ENCODE data around the gene EXOC3L4. TPM values are rescaled to one million over a fixed set of nuclear protein-coding genes. Genes with fewer than 3 reads are reported as not detected.
"Not testable (repeated sequence)": the region's sequence is repeated elsewhere in the genome, so short reads cannot be mapped to it uniquely, and the experiment has no call there.

The EXOC3L4 gene
- total and polyA plus RNA-seq, 2 donors (not counting 1 experiment from before 2014, with no cell fraction given): not detected

- H3K4me1 ChIP-seq (ENCODE audit: control insufficient read depth in 2 of 2, insufficient read depth in 2 of 2, low read length in 2 of 2): peaks cover 8 to 18% of the 10 kb centered on the region in 2 donors
- Mint-ChIP-seq H3K27ac (no peak overlapping the region), H3K27me3 (peaks cover 8% of the 10 kb centered on the region), H3K4me3 (no peak overlapping the region), H3K9me3 (ENCODE audit: insufficient read depth) (no peaks in the 10 kb centered on the region), H3K4me1 (peaks cover 21% of the 10 kb centered on the region)
- no peaks in the 10 kb centered on the region for H4K20me1 ChIP-seq (ENCODE audit: control insufficient read depth, insufficient read depth, low read length, poor library complexity, severe bottlenecking)
- no peaks in the 10 kb centered on the region for H3K9me3 ChIP-seq (ENCODE audit: control extremely low read depth in 1 of 3, control insufficient read depth in 2 of 3, insufficient read depth in 1 of 3, low read length in 2 of 3)
- H3K4me2 ChIP-seq (replicated peaks; ENCODE audit: low read depth, low read length, poor library complexity, severe bottlenecking): no peak overlapping the region
- TF ChIP-seq EZH2 (IDR thresholded peaks at IDR 0.05; ENCODE audit: borderline replicate concordance, insufficient read depth, low read depth, low read length, poor library complexity, severe bottlenecking) (no peak), CTCF (IDR thresholded peaks at IDR 0.05) (no peak)
- no peaks in the 10 kb centered on the region for H3K79me2 ChIP-seq (ENCODE audit: control insufficient read depth, insufficient read depth, low read length)
- ChIA-PET CTCF (interaction anchor here (3.5 kb wide), 1 partner anchor 10 kb away, joined by 22 read pairs; no protein-coding TSS in a partner anchor), POLR2A (no interaction called here)
- H2AFZ ChIP-seq (ENCODE audit: insufficient read depth, low read depth, low read length, poor library complexity, severe bottlenecking): no peak overlapping the region
- ATAC-seq (ENCODE audit: low read depth) (no peak), DNase-seq (no peak)
- H3K9ac ChIP-seq (ENCODE audit: low read length): no peak overlapping the region
- peaks cover 0 to 5% (median 0%) of the 10 kb centered on the region in 4 experiments for H3K27me3 ChIP-seq (replicated peaks in 1 of 4; ENCODE audit: control extremely low read depth in 1 of 4, control insufficient read depth in 3 of 4, insufficient read depth in 4 of 4, low read length in 3 of 4)
- intact Hi-C loops (cut with micrococcal nuclease): no loop called here
- no peak overlapping the region for H3K4me3 ChIP-seq (ENCODE audit: control extremely low read depth in 1 of 5, extremely low read depth in 1 of 5, insufficient read depth in 1 of 5, low read depth in 2 of 5, low read length in 4 of 5)
- H3K27ac ChIP-seq (ENCODE audit: low read length in 2 of 2): no peak overlapping the region
- 97% methylated on average over 8 of the region's 10 CpGs for WGBS (ENCODE audit: insufficient coverage)
- H3K36me3 ChIP-seq (replicated peaks in 1 of 2; ENCODE audit: control extremely low read depth in 1 of 2, control insufficient read depth in 1 of 2, extremely low read depth in 1 of 2, insufficient read depth in 2 of 2, low read length in 1 of 2): no peaks in the 10 kb centered on the region
Measured at GRCh38 chr14:103115845-103116572, 21.5 kb downstream of the EXOC3L4 start.

- Histone ChIP-seq H3K27ac (ENCODE audit: low read length in 2 of 2) (no peak overlapping the region), H3K27me3 (replicated peaks in 1 of 4; ENCODE audit: control extremely low read depth in 1 of 4, control insufficient read depth in 3 of 4, insufficient read depth in 4 of 4, low read length in 3 of 4) (peaks cover 0 to 8% (median 0%) of the 10 kb centered on the region in 4 experiments), H2AFZ (ENCODE audit: insufficient read depth, low read depth, low read length, poor library complexity, severe bottlenecking) (no peak overlapping the region), H3K4me2 (replicated peaks; ENCODE audit: low read depth, low read length, poor library complexity, severe bottlenecking) (no peak overlapping the region), H3K4me1 (ENCODE audit: control insufficient read depth in 2 of 2, insufficient read depth in 2 of 2, low read length in 2 of 2) (peaks cover 3 to 11% of the 10 kb centered on the region in 2 donors), H3K4me3 (ENCODE audit: control extremely low read depth in 1 of 5, extremely low read depth in 1 of 5, insufficient read depth in 1 of 5, low read depth in 2 of 5, low read length in 4 of 5) (no peak overlapping the region), H4K20me1 (ENCODE audit: control insufficient read depth, insufficient read depth, low read length, poor library complexity, severe bottlenecking) (no peaks in the 10 kb centered on the region), H3K36me3 (replicated peaks in 1 of 2; ENCODE audit: control extremely low read depth in 1 of 2, control insufficient read depth in 1 of 2, extremely low read depth in 1 of 2, insufficient read depth in 2 of 2, low read length in 1 of 2) (no peaks in the 10 kb centered on the region), H3K79me2 (ENCODE audit: control insufficient read depth, insufficient read depth, low read length) (no peaks in the 10 kb centered on the region), H3K9me3 (ENCODE audit: control extremely low read depth in 1 of 3, control insufficient read depth in 2 of 3, insufficient read depth in 1 of 3, low read length in 2 of 3) (no peaks in the 10 kb centered on the region), H3K9ac (ENCODE audit: low read length) (no peak overlapping the region)
- TF ChIP-seq CTCF (IDR thresholded peaks at IDR 0.05): no peak
- TF ChIP-seq EZH2 (IDR thresholded peaks at IDR 0.05; ENCODE audit: borderline replicate concordance, insufficient read depth, low read depth, low read length, poor library complexity, severe bottlenecking): no peak
- ChIA-PET POLR2A (interaction anchor here (0.7 kb wide), 1 partner anchor 10 kb away, joined by 4 read pairs; no protein-coding TSS in a partner anchor), CTCF (interaction anchor here (3.5 kb wide), 1 partner anchor 11 kb away, joined by 22 read pairs; no protein-coding TSS in a partner anchor)
- Mint-ChIP-seq H3K4me1 (peaks cover 17% of the 10 kb centered on the region), H3K27ac (no peak overlapping the region), H3K4me3 (no peak overlapping the region), H3K27me3 (peaks cover 8% of the 10 kb centered on the region), H3K9me3 (ENCODE audit: insufficient read depth) (no peaks in the 10 kb centered on the region)
- intact Hi-C loops (cut with micrococcal nuclease): no loop called here
- DNase-seq (no peak), ATAC-seq (ENCODE audit: low read depth) (no peak)
- WGBS (ENCODE audit: insufficient coverage): 93% methylated on average over 16 of the region's 17 CpGs
Measured at GRCh38 chr14:103116636-103117035, 22.1 kb downstream of the EXOC3L4 start.

- ATAC-seq (ENCODE audit: low read depth); H3K27me3 Mint-ChIP-seq; H3K9ac ChIP-seq (ENCODE audit: low read length); H3K4me3 Mint-ChIP-seq; H2AFZ ChIP-seq (ENCODE audit: insufficient read depth, low read depth, low read length, poor library complexity, severe bottlenecking); H3K27ac ChIP-seq (ENCODE audit: low read length in 2 of 2); H3K36me3 ChIP-seq (replicated peaks in 1 of 2; ENCODE audit: control extremely low read depth in 1 of 2, control insufficient read depth in 1 of 2, extremely low read depth in 1 of 2, insufficient read depth in 2 of 2, low read length in 1 of 2); H3K9me3 Mint-ChIP-seq (ENCODE audit: insufficient read depth); H3K79me2 ChIP-seq (ENCODE audit: control insufficient read depth, insufficient read depth, low read length); H4K20me1 ChIP-seq (ENCODE audit: control insufficient read depth, insufficient read depth, low read length, poor library complexity, severe bottlenecking); H3K4me2 ChIP-seq (replicated peaks; ENCODE audit: low read depth, low read length, poor library complexity, severe bottlenecking); intact Hi-C loops (cut with micrococcal nuclease); H3K9me3 ChIP-seq (ENCODE audit: control extremely low read depth in 1 of 3, control insufficient read depth in 2 of 3, insufficient read depth in 1 of 3, low read length in 2 of 3); DNase-seq; H3K4me3 ChIP-seq (ENCODE audit: control extremely low read depth in 1 of 5, extremely low read depth in 1 of 5, insufficient read depth in 1 of 5, low read depth in 2 of 5, low read length in 4 of 5); H3K27ac Mint-ChIP-seq: not testable (repeated sequence)
- ChIA-PET CTCF (interaction anchor here (1.1 kb wide), 1 partner anchor 12 kb away, joined by 3 read pairs; no protein-coding TSS in a partner anchor), POLR2A (interaction anchor here (0.7 kb wide), 1 partner anchor 11 kb away, joined by 4 read pairs; no protein-coding TSS in a partner anchor)
- H3K4me1 Mint-ChIP-seq: peaks cover 18% of the 10 kb centered on the region
- Histone ChIP-seq H3K4me1 (ENCODE audit: control insufficient read depth in 2 of 2, insufficient read depth in 2 of 2, low read length in 2 of 2) (peaks cover 7 to 11% of the 10 kb centered on the region in 2 donors), H3K27me3 (replicated peaks in 1 of 4; ENCODE audit: control extremely low read depth in 1 of 4, control insufficient read depth in 3 of 4, insufficient read depth in 4 of 4, low read length in 3 of 4) (peaks cover 0 to 15% (median 4%) of the 10 kb centered on the region in 4 experiments)
- WGBS (ENCODE audit: insufficient coverage): no CpG with 5 or more reads among the region's 7 CpGs
Measured at GRCh38 chr14:103117499-103117898, 23.0 kb downstream of the EXOC3L4 start.

Data from B cell (primary cell).